OCI-LY1 (cell line): ENCODE measurements around the gene DCLK1.
A peak's percentile ranks its signal among the peaks of the same experiment; 100 is the strongest.

Experiments
- H2AFZ ChIP-seq: fragments of 200-600 bp; sonication (generic), shearing (Covaris generic); 2 replicates; pipeline ENCODE4 v1.6.0; 2014; ENCODE audit warnings: antibody characterized with exemption, mild to moderate bottlenecking, low read length
- H3F3A ChIP-seq: fragments of 200-600 bp; sonication (generic), shearing (Covaris generic); 2 replicates; pipeline ENCODE4 v1.6.0; 2014; ENCODE audit warnings: mild to moderate bottlenecking, antibody characterized with exemption, low read length, moderate library complexity; ENCODE audit not compliant: insufficient read depth
- H3K27ac ChIP-seq: fragments of 200-600 bp; sonication (generic); 2 replicates; pipeline ENCODE4 v1.5.1; 2014; ENCODE audit warnings: low read length, mixed run types, mild to moderate bottlenecking, low read depth; ENCODE audit not compliant: poor library complexity, severe bottlenecking
- H3K27me3 ChIP-seq: fragments of 200-600 bp; sonication (generic); 2 replicates; pipeline ENCODE4 v1.6.0; 2014; ENCODE audit warnings: antibody characterized with exemption, mild to moderate bottlenecking, low read length, moderate library complexity; ENCODE audit not compliant: insufficient read depth
- H3K36me3 ChIP-seq: fragments of 200-600 bp; sonication (generic); 2 replicates; pipeline ENCODE4 v1.6.1; 2014; ENCODE audit warnings: mild to moderate bottlenecking, antibody characterized with exemption, low read length, moderate library complexity, mixed read lengths; ENCODE audit not compliant: insufficient read depth
- H3K4me1 ChIP-seq: fragments of 200-600 bp; sonication (generic); 2 replicates; pipeline ENCODE4 v1.5.1; 2014; ENCODE audit warnings: mild to moderate bottlenecking, low read length, moderate library complexity; ENCODE audit not compliant: insufficient read depth, severe bottlenecking
- H3K4me2 ChIP-seq: fragments of 200-600 bp; sonication (generic), shearing (Covaris generic); 2 replicates; pipeline ENCODE4 v1.6.1; 2014; ENCODE audit warnings: low read length
- H3K4me3 ChIP-seq: fragments of 200-600 bp; sonication (generic); 2 replicates; pipeline ENCODE4 v1.5.1; 2014; ENCODE audit warnings: low read length, low read depth, mild to moderate bottlenecking, mixed read lengths; ENCODE audit not compliant: poor library complexity, severe bottlenecking
- H3K79me2 ChIP-seq: fragments of 200-600 bp; shearing (Covaris generic); 2 replicates; pipeline ENCODE4 v1.6.1; 2016; ENCODE audit warnings: mixed run types, low read length, mixed read lengths; ENCODE audit not compliant: insufficient read depth
- H3K9ac ChIP-seq: fragments of 200-600 bp; sonication (generic), shearing (Covaris generic); 2 replicates; pipeline ENCODE4 v1.6.1; 2014; ENCODE audit warnings: mild to moderate bottlenecking, low read length, mixed read lengths
- H3K9me2 ChIP-seq: fragments of 200-600 bp; sonication (generic), shearing (Covaris generic); 2 replicates; pipeline ENCODE4 v1.6.1; 2014; ENCODE audit warnings: low read depth, mild to moderate bottlenecking, low read length, mixed read lengths
- H3K9me3 ChIP-seq: fragments of 200-600 bp; shearing (Covaris generic); 2 replicates; pipeline ENCODE4 v1.6.1; 2014; ENCODE audit warnings: low read length, mixed read lengths
- H4K20me1 ChIP-seq: fragments of 200-600 bp; sonication (generic), shearing (Covaris generic); 2 replicates; pipeline ENCODE4 v1.6.0; 2016; ENCODE audit warnings: mild to moderate bottlenecking, low read length; ENCODE audit not compliant: insufficient read depth
- EZH2 ChIP-seq: fragments of 200-600 bp; sonication (generic), shearing (Covaris generic); IDR thresholded peaks from 2 replicates; pipeline ENCODE4 v1.8.0; 2017; ENCODE audit warnings: borderline replicate concordance, mixed run types, mild to moderate bottlenecking, antibody characterized with exemption, low read length, moderate library complexity, mixed read lengths
- TF ChIP-seq, protein P1 (sequence below): fragments of 200-600 bp; sonication (generic), shearing (Covaris generic); IDR thresholded peaks from 2 replicates; pipeline ENCODE4 v1.5.1; 2017; ENCODE audit warnings: mild to moderate bottlenecking, antibody characterized with exemption, low read length, moderate library complexity, mixed read lengths

Gene DCLK1

GRCh38 chr13:35992964-35993363 lies 138.2 kb downstream of the DCLK1 start:
- H3K36me3 ChIP-seq = no peaks in the 10 kb centered on the region
- no peaks in the 10 kb centered on the region for H3K27me3 ChIP-seq
- no peaks in the 10 kb centered on the region for H3F3A ChIP-seq
- H3K9me2 ChIP-seq = no peaks in the 10 kb centered on the region
- no peak overlapping the region for H2AFZ ChIP-seq
- no peak overlapping the region for H3K9ac ChIP-seq
- H3K4me3 ChIP-seq = no peak overlapping the region
- H3K27ac ChIP-seq = no peak overlapping the region
- H3K4me1 ChIP-seq = no peaks in the 10 kb centered on the region
- no peaks in the 10 kb centered on the region for H4K20me1 ChIP-seq
- H3K9me3 ChIP-seq = no peaks in the 10 kb centered on the region
- no peaks in the 10 kb centered on the region for H3K79me2 ChIP-seq
- no peak overlapping the region for H3K4me2 ChIP-seq
- TF ChIP-seq, protein P1, sequence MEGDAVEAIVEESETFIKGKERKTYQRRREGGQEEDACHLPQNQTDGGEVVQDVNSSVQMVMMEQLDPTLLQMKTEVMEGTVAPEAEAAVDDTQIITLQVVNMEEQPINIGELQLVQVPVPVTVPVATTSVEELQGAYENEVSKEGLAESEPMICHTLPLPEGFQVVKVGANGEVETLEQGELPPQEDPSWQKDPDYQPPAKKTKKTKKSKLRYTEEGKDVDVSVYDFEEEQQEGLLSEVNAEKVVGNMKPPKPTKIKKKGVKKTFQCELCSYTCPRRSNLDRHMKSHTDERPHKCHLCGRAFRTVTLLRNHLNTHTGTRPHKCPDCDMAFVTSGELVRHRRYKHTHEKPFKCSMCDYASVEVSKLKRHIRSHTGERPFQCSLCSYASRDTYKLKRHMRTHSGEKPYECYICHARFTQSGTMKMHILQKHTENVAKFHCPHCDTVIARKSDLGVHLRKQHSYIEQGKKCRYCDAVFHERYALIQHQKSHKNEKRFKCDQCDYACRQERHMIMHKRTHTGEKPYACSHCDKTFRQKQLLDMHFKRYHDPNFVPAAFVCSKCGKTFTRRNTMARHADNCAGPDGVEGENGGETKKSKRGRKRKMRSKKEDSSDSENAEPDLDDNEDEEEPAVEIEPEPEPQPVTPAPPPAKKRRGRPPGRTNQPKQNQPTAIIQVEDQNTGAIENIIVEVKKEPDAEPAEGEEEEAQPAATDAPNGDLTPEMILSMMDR = no peak
- no peak for TF ChIP-seq EZH2

- TF ChIP-seq, protein P1 = peak; percentile 5; the same call in 1 of the 2 replicates
- TF ChIP-seq EZH2 = no peak
- no peaks in the 10 kb centered on the region for H3K9me2 ChIP-seq
- no peaks in the 10 kb centered on the region for H3K36me3 ChIP-seq
- no peak overlapping the region for H3K27ac ChIP-seq
- no peaks in the 10 kb centered on the region for H3K9me3 ChIP-seq
- H3K4me3 ChIP-seq = no peak overlapping the region
- H3K4me2 ChIP-seq = no peak overlapping the region
- no peaks in the 10 kb centered on the region for H3F3A ChIP-seq
- no peaks in the 10 kb centered on the region for H4K20me1 ChIP-seq
- no peaks in the 10 kb centered on the region for H3K79me2 ChIP-seq
- no peaks in the 10 kb centered on the region for H3K27me3 ChIP-seq
- no peak overlapping the region for H3K9ac ChIP-seq
- no peak overlapping the region for H2AFZ ChIP-seq
- no peaks in the 10 kb centered on the region for H3K4me1 ChIP-seq
Observed at GRCh38 chr13:35990196-35990595, 141.0 kb downstream of the DCLK1 start.

DNA sequence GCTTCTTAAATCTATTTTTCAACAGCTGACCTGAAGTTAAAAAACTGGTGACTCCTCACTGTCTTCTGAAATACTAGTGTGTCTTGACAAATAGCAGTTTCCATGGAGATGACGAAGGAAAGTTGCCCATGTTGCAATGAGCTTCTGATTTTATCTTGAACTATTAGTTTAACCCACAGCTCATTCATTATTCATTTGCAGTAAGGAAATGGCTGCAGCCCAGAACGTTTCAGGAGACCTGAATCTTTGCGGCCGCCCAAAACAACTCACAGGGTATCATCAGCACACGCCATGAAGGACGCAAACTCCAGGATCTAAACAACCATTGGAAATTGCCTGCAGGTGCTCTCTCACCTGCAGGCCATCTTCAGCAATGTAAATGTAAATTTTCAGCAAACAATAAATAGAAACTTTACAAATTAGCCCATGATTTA lies 142.5 kb downstream of the DCLK1 start:
- Histone ChIP-seq H3K27me3 (no peaks in the 10 kb centered on the region), H3K4me2 (no peak overlapping the region), H3K36me3 (no peaks in the 10 kb centered on the region), H3K9me3 (no peaks in the 10 kb centered on the region), H3K79me2 (no peaks in the 10 kb centered on the region), H3K4me3 (no peak overlapping the region), H2AFZ (no peak overlapping the region), H4K20me1 (no peaks in the 10 kb centered on the region), H3F3A (no peaks in the 10 kb centered on the region), H3K27ac (no peak overlapping the region), H3K4me1 (no peaks in the 10 kb centered on the region), H3K9ac (no peak overlapping the region), H3K9me2 (no peaks in the 10 kb centered on the region)
- no peak for TF ChIP-seq EZH2
- TF ChIP-seq, protein P1 = no peak
